HG03439 (cell line): ENCODE results near the gene OR4N5.
"Not testable (repeated sequence)": the region's sequence is repeated elsewhere in the genome, so short reads cannot be mapped to it uniquely, and the experiment has no call there.

Experiments
- ATAC-seq: cut with Tn5 transposase; IDR thresholded peaks from one replicate; pipeline ENCODE4 v1.9.1; 2021; ENCODE audit warnings: mild to moderate bottlenecking, moderate library complexity; ENCODE audit not compliant: unreplicated experiment

The OR4N5 gene, protein sequence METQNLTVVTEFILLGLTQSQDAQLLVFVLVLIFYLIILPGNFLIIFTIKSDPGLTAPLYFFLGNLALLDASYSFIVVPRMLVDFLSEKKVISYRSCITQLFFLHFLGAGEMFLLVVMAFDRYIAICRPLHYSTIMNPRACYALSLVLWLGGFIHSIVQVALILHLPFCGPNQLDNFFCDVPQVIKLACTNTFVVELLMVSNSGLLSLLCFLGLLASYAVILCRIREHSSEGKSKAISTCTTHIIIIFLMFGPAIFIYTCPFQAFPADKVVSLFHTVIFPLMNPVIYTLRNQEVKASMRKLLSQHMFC

DNA sequence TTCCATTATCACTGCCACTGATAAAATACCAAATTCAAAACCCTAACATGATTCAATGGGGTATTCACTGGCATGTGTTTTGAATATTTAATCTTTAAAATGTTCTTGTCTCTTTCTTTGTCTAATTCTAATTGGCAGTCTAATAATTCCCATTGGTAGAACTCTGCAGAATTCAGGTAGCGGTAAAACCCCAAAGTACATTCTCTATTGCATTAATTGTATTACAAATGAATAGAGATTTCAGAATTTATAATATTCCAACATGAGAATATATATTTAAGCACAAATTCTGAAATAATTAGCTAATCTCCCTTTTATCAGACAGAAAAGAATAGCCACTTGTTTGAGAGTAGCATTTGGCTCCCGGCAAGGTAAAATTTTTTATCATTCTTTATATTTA is at the start of gene OR4N5:
Gene OR4N5 (plus strand): TSS at position 301 of the 400 bp plus-strand sequence. CDS start 4,916 bp downstream, outside the sequence.
- ATAC-seq = no peak

GRCh38 chr14:20092050-20092449 is 46.6 kb upstream of the OR4N5 start:
- no peak for ATAC-seq

- no peak for ATAC-seq
These were observed 45.2 kb upstream of the OR4N5 start for GRCh38 chr14:20093442-20093841.

- not testable (repeated sequence) for ATAC-seq
These were observed 39.5 kb upstream of the OR4N5 start for GRCh38 chr14:20098926-20099770.

DNA sequence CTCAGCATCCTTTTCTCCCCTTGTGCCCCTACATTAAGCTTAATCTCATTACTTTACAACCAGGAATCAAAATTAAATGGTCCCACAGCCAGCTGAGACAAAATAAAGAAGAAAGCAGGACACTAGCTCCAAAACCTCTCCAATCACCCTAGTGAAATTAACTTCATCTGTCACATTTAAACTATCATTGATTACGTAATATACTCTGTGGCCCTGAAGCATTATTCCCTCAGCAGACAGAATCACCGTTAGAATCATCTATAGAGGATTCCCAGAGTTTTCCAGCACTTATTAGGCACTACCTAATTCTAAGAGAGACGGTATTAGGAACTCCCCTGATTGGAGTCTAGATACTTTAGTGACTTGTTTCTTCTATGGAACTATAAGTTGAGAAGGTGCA is 28.2 kb upstream of the OR4N5 start, which contains the start of gene OR4K17:
Gene OR4K17 (plus strand): TSS at position 302 of the 400 bp plus-strand sequence. CDS start 6,761 bp downstream, outside the sequence.
- no peak for ATAC-seq

DNA sequence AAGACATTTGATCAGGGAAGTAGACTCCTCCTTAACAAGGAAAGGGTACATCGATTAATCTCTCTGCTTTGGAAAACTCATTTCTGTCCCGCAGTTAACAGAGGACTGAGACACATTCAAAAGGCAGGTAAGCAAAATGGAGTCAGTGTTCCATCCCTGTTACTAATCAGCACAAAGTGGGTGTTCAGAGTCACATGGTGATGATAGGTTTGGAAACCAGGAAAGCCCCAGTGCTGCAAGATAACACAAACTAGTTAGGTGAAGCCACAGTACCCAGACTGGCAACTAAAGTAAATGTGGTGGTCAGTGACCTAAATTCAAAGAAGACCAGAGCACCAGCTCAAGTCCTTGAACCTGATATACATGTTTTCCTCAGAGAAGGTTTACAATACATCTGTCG is 26.3 kb upstream of the OR4N5 start:
- no peak for ATAC-seq

GRCh38 chr14:20116748-20117147 is 21.9 kb upstream of the OR4N5 start:
- ATAC-seq = no peak

DNA sequence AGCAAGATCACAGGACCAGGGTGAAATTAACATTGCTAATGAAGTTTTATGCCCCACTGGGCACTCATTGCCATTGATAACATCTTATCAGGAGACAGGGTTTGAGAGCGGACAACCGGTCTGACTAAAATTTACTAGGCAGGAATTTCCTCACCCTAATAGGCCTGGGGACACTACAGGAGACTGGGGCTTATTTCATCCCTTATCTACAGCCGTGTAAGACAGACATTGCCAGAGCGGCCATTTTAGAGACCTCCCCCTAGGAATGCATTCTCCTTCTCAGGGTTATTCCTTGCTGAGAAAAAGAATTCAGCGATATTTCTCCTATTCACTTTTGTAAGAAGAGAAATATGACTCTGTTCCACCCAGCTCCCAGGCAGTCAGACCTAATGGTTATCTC is 19.8 kb upstream of the OR4N5 start:
- no peak for ATAC-seq

DNA sequence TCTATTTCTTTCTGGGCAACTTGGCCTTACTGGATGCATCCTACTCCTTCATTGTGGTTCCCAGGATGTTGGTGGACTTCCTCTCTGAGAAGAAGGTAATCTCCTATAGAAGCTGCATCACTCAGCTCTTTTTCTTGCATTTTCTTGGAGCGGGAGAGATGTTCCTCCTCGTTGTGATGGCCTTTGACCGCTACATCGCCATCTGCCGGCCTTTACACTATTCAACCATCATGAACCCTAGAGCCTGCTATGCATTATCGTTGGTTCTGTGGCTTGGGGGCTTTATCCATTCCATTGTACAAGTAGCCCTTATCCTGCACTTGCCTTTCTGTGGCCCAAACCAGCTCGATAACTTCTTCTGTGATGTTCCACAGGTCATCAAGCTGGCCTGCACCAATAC is 5.3 kb downstream of the OR4N5 start:
- ATAC-seq = no peak

- ATAC-seq = no peak
These were observed 6.2 kb downstream of the OR4N5 start for GRCh38 chr14:20144820-20145219.

- ATAC-seq = no peak
These were observed 25.8 kb downstream of the OR4N5 start for GRCh38 chr14:20164462-20164861.

DNA sequence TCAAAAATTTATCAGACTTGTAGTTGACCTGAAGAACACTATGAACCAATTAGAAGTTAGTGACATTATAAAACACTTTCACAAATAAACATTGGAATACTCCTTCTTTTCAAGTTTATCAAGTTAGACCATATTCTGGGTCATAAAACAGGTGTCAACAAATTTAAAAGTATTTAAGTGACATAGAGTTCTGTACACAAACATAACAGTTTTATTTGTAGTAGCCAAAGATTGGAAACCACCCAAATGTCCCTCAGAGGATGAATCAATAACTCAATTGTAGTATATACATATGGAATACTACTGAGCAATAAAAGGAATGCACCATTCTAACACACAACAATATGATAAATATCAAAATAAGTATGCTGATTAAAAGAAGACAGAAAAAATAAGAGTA is 28.5 kb downstream of the OR4N5 start:
- ATAC-seq = no peak

DNA sequence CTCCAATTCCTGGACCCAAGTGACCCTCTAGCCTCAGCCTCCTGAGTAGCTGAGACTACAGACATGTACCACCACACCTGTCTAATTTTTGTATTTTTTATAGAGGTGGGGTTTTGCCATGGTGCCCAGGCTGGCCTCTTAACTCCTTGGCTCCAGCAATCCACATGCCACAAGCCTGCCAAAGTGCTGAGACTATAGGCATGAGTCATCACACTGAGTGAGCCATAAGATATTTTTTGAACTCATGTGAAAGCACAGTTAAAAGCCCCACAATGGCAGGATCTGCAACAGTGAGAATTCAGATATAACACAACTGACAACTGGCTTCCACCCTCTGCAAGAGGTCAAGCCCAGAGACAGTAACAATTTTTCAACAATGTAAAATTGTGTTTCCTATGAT is 31.2 kb downstream of the OR4N5 start:
- not testable (repeated sequence) for ATAC-seq

GRCh38 chr14:20174205-20174604 is 35.6 kb downstream of the OR4N5 start:
- ATAC-seq = not testable (repeated sequence)

DNA sequence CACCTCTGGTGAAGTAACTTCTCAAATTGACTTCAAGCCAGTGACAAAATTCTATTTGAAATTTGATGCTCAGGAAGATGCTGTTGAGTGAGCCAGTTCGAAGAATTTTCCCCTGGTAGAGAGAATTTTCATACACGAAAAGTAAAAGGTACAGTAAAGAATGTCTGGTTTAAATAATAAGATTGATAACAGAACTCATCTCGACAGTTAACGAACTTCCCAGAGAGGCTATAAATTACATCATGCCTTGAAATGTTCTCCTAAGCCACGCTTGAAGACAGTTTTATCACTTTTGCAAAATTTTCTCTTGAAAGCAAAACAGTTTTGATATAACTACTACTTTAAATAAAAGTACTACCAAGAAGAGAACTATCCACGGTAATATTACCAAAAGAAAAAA is 37.7 kb downstream of the OR4N5 start:
- ATAC-seq = no peak

GRCh38 chr14:20177433-20177974 is 38.9 kb downstream of the OR4N5 start:
- no peak for ATAC-seq

- no peak for ATAC-seq
These were observed 40.6 kb downstream of the OR4N5 start for GRCh38 chr14:20179218-20179617.

DNA sequence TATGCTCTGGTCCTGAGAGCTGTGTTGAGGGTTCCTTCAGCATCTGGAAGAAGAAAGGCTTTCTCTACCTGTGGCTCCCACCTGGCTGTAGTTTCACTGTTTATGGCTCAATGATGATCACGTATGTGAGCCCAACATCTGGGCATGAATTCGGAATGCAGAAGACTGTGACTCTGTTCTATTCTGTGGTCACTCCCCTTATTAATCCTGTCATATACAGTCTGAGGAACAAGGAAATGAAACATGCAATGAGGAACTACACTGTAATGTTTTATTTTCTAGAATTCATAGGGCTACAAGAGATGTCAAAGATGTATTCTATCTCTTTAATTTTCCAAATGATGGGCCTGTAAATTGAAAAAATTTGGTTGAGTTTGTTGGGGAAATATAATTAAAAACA is 41.3 kb downstream of the OR4N5 start:
- no peak for ATAC-seq

DNA sequence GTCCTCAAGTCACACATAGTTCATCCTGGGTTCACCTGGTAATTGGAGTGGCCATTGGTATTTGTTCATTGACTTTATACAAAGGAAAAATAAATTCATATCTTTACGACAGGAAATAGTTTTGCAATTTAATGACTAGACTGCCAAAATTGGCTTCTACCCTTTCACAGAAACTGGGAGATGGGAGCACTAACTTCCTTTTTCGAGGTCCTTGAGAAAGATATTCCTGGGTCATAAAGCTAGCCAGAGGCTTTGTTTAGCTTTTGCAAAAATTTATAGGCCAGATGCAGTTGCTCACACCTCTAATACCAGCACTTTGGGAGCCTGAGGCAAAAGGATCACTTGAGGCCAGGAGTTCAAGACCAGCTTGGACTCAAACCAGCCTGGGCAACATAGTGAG is 41.9 kb downstream of the OR4N5 start:
- no peak for ATAC-seq

DNA sequence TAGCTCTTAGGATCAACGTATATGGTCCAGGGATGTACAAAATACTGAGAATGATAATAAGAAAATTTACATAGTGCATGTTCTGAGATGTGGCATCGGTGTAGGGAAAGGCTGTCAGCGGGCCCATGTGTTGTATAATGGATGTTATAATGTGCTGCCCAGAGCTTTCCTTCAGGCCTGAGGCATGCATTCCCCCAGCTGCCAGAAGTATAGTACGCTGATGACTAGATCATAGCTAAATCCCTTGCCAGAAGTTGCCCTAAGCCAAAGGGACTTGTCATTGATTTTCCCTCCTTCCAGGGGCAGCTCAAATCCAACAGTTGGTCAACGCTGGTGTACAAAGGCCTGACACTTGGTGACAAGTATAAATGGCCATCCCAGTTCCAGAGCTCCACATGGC is 45.6 kb downstream of the OR4N5 start:
- no peak for ATAC-seq

- no peak for ATAC-seq
These were observed 52.0 kb downstream of the OR4N5 start, which contains the start of gene OR11G2 for GRCh38 chr14:20190596-20190995. OR11G2 (plus strand) TSS chr14:20190896; CDS start chr14:20197438, 6,542 bp downstream.

DNA sequence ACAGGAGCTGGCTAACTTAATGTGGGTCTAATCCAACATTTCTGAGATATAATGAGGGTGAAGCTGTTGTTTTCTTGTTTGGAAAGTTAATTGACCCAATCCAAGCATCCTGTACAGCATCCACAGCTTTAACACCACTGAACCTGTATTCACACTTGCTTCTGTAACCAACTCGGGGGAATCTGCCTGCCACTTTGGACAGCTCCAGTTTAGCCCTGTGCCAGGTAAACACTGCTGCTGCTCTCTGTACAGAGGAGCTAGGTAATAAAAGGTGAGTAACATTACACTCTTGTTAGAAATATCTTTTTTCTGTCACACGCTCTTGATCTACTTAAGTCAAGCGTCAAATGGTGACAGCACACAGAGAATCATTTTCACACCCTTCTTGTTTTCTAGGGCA is 52.8 kb downstream of the OR4N5 start:
- no peak for ATAC-seq
